RCC 7860 (cell line): ENCODE results near the gene C9orf153.

ENCODE experiments used
- DNase-seq: peaks from one replicate; pipeline ENCODE4 v3.0.0-alpha.2; 2015; ENCODE audit warnings: low spot score
- FAIRE-seq: peaks from 2 replicates; lab custom pipeline; 2012; peaks lifted over from hg19 to GRCh38; lab: Jason Lieb, UNC

The C9orf153 gene

DNA sequence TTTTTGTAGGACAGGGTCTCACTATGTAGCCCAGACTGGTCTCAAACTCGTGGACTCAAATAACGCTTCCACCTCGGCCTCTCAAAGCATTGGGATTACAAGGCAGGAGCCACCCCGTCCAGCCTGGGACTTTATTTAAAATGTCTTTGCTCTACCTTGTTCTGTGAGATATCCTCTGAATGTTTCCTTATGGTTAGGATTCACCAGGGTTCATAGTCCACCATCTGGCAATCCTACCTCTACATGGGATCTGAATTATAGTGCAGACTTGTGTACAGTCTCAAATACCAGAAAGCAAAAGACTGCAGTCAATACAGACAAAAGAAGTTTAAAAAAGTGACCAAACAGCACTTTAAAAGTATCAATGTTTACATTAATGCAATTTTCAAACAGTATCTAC is 12.8 kb upstream of the C9orf153 start:
- FAIRE-seq (no peak), DNase-seq (no peak)

DNA sequence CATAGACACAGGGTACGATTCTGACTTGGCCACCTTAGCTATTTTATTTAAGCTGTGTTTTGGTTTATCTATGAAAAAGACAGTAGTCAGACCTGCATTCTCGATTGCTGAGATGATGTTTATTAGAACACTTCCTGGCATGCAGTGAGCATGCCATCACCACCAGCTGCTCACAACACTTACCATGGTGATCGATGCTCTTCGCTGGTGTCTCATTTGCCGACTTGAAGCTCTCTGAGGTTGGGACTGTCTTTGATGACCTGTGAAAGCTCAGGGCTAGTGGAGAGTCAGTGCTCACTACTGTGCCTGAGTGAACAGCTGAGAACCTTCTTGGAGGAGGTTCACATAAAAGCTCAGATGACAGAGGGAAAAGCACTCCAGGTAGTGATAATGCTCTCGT is 4.4 kb upstream of the C9orf153 start:
- FAIRE-seq (no peak), DNase-seq (no peak)

DNA sequence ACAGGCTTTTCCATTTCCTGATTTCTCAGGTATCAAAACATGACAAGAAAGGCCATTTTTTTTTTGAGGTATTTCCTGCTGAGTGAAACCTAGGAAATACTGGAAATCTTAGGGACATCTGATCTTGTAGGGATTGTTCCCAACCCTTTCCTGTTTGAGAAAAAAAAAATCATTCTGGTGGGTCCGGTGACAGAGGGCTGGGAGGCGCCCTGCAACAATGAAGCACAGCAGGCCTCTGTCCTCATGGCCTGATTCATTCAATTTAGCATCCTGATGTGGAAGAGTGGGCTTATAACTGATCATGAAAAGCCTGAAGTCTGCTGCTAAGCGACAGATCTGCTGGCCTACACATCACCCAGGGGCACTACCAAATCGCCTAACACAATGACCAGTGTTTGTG is 3.0 kb upstream of the C9orf153 start:
- FAIRE-seq (no peak), DNase-seq (no peak)

DNA sequence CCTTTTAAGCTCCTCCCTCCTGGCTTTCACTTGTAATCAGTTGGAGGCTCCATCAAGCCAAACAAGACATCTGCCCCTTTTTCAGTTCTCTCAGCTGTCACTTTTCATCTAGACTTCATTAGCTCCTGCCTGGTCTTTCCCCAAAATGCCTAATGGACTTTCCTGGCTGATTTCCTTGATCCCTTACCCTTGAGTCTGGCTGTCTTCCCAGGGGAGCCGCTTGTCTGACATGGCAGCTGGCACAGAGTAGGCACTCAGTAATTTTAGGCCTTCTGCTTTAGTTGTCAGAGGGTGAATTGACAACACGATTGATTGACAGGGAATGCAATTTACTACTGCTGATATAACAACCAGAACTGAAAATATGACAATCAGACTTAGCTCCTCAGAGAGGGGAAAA is 2.1 kb downstream of the C9orf153 start:
- no peak for DNase-seq
- no peak for FAIRE-seq

DNA sequence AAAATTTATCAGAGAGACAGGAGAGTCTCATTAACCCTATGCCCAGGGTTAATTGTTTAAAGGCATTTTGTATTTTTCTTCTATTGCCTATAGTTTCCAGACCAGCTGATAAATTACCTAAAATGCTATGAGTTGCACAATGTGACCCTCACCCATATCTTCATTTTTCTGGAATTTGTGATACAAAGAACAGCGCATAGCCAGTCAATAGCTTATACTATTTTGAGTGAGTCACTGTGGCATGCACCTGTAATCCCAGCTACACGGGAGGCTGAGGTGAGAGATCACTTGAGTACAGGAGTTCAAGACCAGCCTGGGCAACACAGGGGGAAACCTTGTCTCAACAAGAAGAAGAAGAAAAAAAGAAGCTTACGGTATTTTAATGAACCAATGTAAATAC is 2.8 kb downstream of the C9orf153 start:
- DNase-seq (no peak), FAIRE-seq (no peak)

DNA sequence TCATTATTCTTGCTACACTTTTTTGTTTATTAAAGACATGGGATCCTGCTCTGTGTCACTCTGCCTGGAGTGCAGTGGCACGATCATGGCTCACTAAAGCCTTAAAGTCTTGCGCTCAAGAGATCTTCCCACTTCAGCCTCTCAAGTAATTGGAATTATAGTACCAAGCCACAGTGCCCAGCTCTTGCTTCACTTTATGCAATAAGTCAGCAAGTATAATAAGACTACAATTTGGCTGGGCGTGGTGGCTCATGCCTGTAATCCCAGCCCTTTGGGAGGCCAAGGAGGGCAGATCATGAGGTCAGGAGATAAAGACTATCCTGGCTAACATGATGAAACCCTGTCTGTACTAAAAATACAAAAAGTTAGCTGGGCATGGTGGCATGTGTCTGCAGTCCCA is 5.9 kb downstream of the C9orf153 start:
- DNase-seq: no peak
- FAIRE-seq: no peak

DNA sequence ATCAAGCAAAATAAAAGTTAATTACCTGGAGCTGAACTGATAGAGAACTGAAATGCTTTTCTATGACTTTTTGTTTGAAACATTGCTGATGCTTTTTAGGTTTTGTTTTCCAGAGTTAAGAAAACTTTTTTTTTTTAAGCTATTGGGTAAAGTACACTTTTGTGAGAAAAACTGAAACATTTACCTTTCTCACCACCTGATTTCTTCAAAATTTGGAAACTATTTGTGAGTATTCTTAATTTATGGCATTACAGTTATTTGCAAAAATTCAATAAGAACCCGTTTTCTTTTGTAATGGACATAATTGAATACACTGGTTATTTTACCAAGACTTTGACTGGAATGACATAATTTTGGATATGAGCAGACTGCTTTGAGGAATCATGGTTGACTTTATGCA is 6.6 kb downstream of the C9orf153 start:
- FAIRE-seq (no peak), DNase-seq (no peak)

DNA sequence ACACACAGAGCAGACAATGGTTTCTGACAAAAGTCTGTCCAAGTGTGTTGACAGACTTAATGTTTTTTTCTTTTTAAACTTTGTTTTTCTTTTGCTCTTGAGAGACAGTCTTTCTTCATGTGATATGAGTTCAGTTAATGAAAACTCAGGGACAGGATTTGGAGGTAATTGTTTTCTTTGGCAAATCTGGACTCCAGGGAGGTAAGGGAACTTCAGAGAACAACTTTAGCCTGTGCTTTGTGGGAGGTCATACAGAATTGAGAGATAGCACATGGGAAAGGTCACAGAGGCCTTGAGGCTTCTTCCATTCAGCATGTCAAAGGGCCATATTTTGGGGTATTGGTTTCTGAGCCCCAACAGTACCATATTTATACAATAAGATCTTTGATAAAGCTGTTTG is 9.3 kb downstream of the C9orf153 start:
- DNase-seq (no peak), FAIRE-seq (no peak)

DNA sequence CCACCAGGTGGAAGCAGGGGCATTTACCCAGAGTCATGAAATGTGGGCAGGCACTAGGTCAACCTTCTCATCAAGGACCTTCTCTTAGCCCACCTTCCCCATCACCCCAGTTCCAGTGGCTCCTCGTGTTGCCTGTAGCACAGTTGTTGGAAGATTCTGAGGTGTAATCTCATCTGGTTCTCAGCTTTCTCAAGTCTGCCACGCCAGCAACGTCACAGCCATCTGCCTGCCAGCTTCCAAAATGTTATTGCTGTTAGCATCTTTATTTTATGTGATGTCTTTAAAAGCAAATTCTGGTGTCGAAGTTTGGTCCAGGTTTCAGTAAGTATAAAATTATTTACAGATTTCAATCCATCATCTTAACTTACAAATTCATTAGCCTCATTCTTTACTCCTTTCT is 10.7 kb downstream of the C9orf153 start:
- FAIRE-seq: no peak

DNA sequence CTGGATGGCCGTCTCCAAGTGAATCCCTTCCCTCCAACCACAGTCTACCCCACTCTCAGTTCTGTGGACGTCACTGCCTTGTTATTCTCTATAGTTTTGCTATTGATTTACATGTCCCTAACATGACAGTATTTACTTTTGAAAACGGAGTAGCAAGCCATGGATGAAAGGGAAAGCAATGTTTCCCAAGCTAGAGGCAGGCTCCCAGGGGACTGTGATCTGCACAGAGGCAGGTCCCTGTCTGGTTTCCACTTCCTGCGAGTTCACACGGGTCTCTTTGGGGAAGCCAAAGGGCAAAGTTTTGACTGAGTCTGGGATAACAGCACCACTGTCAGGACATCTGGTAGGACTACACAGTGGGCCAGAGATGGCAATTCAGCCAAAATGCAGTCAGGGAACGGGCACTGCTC is 12.7 kb downstream of the C9orf153 start:
- FAIRE-seq (no peak), DNase-seq (no peak)

More for the DNA sequence above, 10.7 kb downstream of the C9orf153 start:
- DNase-seq: no peak

DNA sequence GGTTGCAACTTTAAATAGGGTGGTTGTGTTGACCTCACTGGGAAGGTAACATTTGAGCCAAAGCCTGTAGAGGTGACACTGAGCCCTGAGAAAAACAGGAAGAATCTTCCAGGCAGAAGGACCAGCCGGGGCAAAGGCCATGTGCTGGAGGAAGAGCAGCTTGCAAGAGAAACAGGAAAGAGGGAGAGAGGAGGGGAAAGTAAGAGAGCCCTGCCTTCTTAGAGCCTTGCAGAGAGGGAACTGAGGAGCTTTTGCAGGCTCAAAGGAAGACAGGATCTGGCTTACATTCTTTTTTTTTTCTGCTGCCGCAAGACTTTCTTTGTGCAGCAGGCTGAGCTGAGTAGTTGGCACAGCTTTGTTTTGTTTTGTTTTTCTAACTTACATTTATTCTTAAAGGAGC is 17.4 kb downstream of the C9orf153 start:
- FAIRE-seq (no peak), DNase-seq (no peak)

DNA sequence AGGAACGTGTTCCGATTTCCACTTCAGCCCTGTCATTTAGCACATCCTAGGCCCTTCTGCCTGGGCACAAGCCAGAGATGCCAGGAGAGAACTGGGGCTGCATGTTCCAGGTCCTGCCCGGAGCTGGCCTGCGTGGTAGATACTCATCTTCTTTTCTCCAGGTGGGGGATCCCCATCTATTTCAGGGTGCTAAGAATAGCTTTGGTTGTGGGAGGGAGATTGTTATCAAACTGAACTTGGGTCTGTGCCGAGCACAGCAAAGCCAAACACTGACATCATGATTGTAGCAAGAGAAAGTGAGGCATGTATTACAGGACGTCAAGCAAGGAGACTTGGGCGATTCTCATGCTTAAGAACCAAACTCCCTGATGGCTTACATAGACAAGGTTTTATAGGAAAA is 18.2 kb downstream of the C9orf153 start:
- DNase-seq: no peak
- no peak for FAIRE-seq

DNA sequence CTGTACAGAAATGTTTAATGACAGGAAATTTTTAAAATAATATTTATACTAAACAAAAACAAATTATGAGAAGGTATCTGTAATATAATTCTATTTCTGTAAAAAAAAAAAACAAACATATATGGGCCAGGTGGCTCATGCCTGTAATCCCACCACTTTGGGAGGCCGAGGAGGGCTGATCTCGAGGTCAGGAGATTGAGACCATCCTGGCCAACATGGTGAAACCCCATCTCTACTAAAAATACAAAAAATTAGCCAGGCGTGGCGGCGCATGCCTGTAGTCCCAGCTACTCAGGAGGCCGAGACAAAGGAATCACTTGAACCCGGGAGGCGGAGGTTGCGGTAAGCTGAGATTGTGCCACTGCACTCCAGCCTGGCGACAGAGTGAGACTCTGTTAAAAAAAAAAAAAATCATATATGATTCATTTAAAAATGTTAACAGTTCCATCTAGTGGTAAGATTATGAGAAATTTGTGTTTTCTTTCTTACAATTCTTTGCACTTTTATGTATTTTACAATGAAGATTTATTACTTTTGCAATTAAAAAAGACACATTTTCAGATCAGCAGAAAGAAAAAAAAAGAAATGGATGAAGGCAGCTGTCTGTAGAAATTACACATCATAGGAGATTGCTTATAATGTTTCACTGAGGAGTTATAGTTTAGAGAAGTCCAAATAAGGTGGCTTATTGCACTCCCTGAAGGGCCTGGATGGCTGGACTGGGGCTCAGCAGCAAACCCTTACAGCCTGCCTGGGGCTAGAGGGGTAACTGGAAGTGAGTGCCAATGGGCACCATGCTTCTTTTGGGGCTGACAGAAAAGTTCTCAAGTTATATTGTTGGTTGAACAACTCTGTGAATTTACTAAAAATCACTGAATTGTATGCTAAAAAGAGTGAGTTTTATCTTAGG is 20.3 kb downstream of the C9orf153 start:
- FAIRE-seq (peak; percentile 72), DNase-seq (peak; percentile 16)

DNA sequence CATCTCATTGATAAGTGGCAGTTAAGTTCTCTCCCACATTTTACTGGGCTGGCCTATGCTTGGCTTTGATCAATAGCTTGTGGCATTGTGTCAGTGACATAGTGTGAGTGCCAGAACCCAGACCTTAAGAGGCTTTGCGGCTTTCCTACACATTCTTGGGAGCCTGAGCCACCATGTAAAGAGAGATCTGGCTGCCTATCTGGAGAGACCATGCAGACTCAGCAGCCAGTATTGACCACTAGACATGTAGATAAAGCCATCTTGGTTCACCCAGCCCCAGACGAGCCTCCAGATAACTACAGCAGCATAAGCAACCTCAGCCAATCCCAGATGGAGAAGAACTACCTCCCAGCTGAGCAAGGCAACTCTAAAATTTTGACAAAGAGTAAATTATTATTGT is 28.6 kb downstream of the C9orf153 start:
- FAIRE-seq (no peak), DNase-seq (no peak)

DNA sequence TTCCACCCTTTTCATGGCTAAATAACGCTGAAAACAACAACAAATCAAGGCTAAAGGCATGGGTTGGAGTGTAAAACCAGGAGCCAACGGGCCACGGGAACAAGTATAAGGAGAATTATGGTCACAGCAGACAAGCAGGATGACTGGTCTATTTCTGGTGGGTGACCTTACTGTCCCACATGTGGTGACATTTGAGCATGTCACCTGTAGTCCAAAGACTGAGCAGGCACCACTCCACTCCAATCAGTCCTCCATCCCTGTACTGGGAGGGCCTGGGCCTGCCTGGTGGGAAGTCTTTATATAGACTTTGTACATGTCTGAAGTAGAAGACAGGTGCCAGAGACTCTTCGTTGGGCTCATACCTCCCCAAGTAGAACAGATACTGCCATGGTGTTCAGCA is 36.8 kb downstream of the C9orf153 start:
- no peak for DNase-seq
- FAIRE-seq: no peak

DNA sequence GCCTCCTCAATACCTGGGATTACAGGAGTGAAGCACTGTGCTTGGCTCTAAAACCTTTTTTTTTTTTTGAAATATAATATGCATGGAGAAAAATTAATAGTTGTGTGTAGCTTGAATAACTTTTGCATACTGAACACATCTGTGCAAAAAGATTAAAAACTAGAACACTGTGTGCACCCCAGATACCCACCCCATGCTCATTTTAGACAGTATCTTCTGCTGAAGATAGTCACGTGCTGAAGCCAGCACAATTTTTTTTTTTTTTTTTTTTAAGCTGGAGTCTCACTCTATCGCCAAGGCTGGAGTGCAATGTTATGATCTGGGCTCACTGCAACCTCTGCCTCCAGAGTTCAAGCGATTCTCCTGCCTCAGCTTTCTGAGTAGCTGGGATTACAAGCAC is 39.9 kb downstream of the C9orf153 start:
- no peak for FAIRE-seq
- DNase-seq: no peak

DNA sequence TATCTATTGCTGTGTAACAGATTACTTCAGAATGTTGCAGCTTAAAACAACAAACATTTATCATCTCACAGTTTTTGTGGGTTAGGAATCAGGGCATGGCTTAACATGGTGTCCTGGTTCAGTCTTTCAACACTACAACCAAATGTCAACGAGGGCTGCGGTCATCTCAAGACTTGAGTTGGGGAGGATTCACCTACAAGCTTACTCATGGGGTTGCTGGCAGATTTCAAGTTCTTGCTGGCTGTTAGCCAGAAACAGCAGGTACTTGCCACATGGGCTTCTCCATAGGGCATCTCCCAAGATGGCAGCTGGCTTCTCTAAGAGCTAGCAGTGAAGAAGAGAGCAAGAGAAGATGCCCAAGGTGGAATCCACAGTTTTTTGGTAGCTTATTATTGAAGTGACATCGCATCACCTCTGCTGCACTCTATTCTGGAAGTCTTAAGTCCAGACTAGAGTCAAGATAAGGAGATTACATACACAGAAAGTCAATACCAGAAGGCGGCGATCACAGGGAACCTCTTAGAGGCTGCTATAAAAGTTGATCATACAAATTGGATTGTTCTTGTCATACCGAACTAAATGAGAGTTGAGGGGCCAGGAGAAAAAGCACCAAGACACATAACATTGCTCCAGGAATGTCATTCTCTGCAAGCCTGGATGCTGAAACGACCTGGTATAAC is 42.2 kb downstream of the C9orf153 start:
- no peak for FAIRE-seq
- DNase-seq: no peak

DNA sequence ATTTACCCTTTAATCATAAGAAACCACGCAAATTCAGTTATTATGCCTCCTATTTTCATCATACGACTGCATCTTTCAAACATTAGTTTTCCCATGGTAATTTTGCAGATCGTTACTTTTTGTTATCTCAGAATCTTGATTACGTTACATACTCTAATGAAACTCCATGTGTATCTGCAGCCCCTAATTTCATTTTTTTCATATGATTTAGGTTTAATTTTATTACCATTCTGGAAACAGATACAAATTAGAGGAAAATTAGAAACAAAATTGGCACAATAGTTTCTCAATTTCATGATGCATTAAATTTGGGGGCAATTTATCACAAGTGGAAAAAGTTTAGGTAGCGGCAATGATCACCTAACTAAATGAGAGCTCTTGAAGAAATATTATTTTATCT is 52.3 kb downstream of the C9orf153 start:
- FAIRE-seq: no peak
- no peak for DNase-seq

DNA sequence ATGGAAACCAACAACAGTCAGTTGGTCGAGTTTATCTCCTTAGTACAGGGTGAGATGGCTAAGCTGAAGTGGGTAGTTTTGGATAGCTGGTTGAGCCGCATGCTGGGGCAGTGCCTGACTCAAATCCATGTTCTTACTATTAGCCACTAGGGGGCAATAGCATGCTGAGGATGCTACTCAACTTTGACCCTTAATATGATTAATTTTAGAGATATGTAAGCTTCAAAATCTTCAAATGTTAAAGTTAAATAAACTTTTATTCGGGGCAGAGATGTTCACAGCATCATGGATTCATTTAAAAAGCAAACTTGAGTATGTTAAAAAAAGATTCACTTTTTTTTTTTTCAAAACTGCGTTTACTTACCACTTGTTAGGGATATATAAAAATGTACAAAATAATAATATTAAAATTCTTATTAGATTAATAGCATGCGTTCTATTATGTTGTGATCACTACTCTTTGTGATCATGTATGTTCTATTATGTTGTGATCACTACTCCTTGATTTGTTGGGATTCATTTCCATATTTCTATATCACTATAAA is 57.0 kb downstream of the C9orf153 start:
- FAIRE-seq (peak; percentile 76), DNase-seq (peak; percentile 52)

DNA sequence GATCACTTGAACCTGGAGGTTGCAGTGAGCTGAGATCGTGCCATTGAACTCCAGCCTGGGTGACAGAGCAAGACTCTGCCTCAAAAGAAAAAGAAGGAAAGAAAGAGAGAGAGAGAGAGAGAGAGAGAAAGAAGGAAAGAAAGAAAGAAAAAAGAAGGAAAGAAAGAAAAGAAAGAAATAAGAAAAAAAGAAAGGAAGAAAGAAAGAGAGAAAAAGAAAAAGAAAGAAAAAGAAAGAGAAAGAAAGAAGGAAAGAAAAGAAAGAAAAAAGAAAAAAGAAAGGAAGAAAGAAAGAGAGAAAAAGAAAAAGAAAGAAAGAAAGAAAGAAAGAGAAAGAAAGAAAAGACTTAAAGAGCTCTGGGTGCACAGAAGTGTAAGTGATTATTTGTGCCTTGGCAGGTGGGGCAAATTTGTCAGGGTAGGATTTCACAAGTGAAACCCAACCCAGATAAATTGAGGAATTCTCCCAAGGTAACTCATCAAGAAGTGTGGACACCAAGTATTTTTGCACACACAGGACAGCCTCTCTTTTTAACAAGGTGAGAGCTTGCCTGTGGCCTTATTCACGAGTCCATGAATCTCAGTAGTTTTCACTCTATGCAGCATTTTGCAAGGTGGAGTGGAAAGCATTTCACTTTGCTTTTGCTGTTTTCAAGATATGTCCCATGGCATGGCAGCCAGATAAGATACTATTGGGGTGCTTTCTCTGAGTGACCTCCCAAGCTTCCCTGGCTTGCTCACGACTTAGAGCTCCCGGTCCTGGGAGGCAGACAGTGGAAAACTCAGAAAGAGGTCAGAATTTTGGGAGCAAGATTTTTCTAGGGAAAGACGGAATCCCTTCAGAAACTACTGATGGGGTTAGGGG is 57.8 kb downstream of the C9orf153 start:
- no peak for DNase-seq

DNA sequence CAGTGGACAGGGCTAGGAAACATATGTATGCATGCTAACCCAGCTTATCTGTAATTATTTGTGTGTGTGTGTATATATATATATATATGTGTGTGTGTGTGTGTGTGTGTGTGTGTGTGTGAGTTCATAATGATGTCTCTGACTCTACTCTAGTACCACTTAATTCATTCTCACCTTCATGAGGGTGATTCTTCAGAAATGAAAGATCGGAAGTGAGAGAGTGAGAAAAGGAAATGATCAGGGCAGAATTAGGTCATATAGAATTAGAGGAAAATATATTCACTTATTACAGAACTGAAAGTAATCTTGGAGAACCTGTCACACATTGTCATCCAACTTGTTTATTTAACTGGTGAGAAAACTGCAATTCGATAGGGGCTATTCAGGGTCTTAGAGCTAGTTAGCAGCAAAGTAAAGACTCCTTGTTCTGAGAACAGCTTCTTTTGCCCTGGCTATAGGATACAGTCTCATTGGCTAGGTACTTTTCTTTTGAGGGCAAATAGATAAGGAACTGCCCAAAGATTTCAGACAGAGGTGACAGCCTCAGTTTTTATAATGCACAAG is 58.8 kb downstream of the C9orf153 start:
- no peak for FAIRE-seq
- DNase-seq: no peak

More for the DNA sequence above, 57.8 kb downstream of the C9orf153 start:
- FAIRE-seq: no peak
